ENCODE data around the gene LIPM.
A peak's percentile ranks its signal among the peaks of the same experiment; 100 is the strongest.

LIPM gene

GRCh38 chr10:88841316-88842111 is 39.0 kb downstream of the LIPM start:
- no peak for FAIRE-seq

GRCh38 chr10:88843171-88843570 is 40.6 kb downstream of the LIPM start:
- no peak for FAIRE-seq

- peak; percentile 71 for FAIRE-seq
These were observed 46.0 kb downstream of the LIPM start for GRCh38 chr10:88848499-88848898.

- FAIRE-seq = no peak
These were observed 46.7 kb downstream of the LIPM start for GRCh38 chr10:88849234-88849633.

GRCh38 chr10:88850712-88851111 is 48.2 kb downstream of the LIPM start:
- FAIRE-seq = no peak

- peak; percentile 21 for FAIRE-seq
These were observed 49.2 kb downstream of the LIPM start, which contains the start of gene ANKRD22 for GRCh38 chr10:88851706-88852105. TSS of gene ANKRD22 (minus strand) at chr10:88851844. CDS start at chr10:88851607, 237 bp downstream.

- no peak for FAIRE-seq
These were observed 49.8 kb downstream of the LIPM start for GRCh38 chr10:88852327-88852726.

- FAIRE-seq = no peak
These were observed 50.8 kb downstream of the LIPM start for GRCh38 chr10:88853155-88853881.

- no peak for FAIRE-seq
These were observed 52.2 kb downstream of the LIPM start for GRCh38 chr10:88854684-88855083.

- no peak for FAIRE-seq
These were observed 55.3 kb downstream of the LIPM start for GRCh38 chr10:88857831-88858230.

GRCh38 chr10:88858491-88858890 is 56.0 kb downstream of the LIPM start:
- FAIRE-seq = no peak

GRCh38 chr10:88861036-88861435 is 58.5 kb downstream of the LIPM start:
- FAIRE-seq = no peak

- FAIRE-seq = no peak
These were observed 62.8 kb downstream of the LIPM start for GRCh38 chr10:88865281-88865876.

- FAIRE-seq = no peak
These were observed 63.9 kb downstream of the LIPM start for GRCh38 chr10:88866454-88866853.

- no peak for FAIRE-seq
These were observed 67.6 kb downstream of the LIPM start for GRCh38 chr10:88870089-88870488.

All from islet of Langerhans (tissue), 1 donor.